PFSK-1 (cell line): ENCODE measurements around the gene MRTFB.

ENCODE experiments used
- FOXP2 ChIP-seq: optimal IDR thresholded peaks from 2 replicates; pipeline ENCODE3; 2011; ENCODE audit warnings: borderline replicate concordance, control low read depth, inconsistent platforms; ENCODE audit not compliant: insufficient read depth; ENCODE audit errors: extremely low read length, extremely low read depth
- POLR2AphosphoS5 ChIP-seq: IDR thresholded peaks from 2 replicates; pipeline ENCODE4 v1.6.1; 2012; ENCODE audit warnings: low read depth, mild to moderate bottlenecking, control low read depth, low read length, moderate library complexity
- SIN3A ChIP-seq: IDR thresholded peaks from 2 replicates; pipeline ENCODE4 v1.6.1; 2012; ENCODE audit warnings: mild to moderate bottlenecking, low read length, moderate library complexity, borderline replicate concordance; ENCODE audit not compliant: insufficient read depth
- TAF1 ChIP-seq: IDR thresholded peaks from 2 replicates; pipeline ENCODE4 v1.6.1; 2012; ENCODE audit warnings: low read length, control low read depth, borderline replicate concordance; ENCODE audit not compliant: insufficient read depth
- TF ChIP-seq, protein P1 (sequence below), 2 experiments: IDR thresholded peaks; 2 replicates each; pipeline versions ENCODE4 v1.6.1 to v1.8.0; 2011 to 2012; ENCODE audit warnings: low read depth in 2 of 2, low read length in 2 of 2, control low read depth in 1 of 2, inconsistent platforms in 1 of 2, mild to moderate bottlenecking in 1 of 2, moderate library complexity in 1 of 2; ENCODE audit not compliant: insufficient read depth in 1 of 2

DNA sequence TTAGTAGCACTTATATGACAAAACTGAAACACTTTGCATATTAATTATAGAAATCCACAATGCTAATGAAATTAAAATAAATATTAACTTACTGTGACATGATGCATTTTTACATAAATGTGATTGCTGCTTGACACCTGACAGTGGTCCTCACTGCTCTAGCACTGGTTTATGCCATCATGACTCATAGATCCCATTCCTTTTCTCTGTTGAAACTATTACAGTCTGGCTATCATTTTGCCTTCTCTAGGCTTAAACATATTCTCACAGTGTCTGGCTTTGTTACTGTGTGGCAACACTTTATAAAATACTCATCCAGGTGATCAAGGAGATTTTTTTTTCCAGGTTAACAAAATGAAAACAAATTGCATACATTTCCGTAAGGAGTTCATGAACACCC lies 108.0 kb downstream of the MRTFB start:
- TF ChIP-seq SIN3A (no peak), TAF1 (no peak), POLR2AphosphoS5 (no peak), FOXP2 (no peak)
- TF ChIP-seq, protein P1, sequence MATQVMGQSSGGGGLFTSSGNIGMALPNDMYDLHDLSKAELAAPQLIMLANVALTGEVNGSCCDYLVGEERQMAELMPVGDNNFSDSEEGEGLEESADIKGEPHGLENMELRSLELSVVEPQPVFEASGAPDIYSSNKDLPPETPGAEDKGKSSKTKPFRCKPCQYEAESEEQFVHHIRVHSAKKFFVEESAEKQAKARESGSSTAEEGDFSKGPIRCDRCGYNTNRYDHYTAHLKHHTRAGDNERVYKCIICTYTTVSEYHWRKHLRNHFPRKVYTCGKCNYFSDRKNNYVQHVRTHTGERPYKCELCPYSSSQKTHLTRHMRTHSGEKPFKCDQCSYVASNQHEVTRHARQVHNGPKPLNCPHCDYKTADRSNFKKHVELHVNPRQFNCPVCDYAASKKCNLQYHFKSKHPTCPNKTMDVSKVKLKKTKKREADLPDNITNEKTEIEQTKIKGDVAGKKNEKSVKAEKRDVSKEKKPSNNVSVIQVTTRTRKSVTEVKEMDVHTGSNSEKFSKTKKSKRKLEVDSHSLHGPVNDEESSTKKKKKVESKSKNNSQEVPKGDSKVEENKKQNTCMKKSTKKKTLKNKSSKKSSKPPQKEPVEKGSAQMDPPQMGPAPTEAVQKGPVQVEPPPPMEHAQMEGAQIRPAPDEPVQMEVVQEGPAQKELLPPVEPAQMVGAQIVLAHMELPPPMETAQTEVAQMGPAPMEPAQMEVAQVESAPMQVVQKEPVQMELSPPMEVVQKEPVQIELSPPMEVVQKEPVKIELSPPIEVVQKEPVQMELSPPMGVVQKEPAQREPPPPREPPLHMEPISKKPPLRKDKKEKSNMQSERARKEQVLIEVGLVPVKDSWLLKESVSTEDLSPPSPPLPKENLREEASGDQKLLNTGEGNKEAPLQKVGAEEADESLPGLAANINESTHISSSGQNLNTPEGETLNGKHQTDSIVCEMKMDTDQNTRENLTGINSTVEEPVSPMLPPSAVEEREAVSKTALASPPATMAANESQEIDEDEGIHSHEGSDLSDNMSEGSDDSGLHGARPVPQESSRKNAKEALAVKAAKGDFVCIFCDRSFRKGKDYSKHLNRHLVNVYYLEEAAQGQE (IDR thresholded peaks at IDR 0.05; ENCODE audit: insufficient read depth in 1 of 2, low read depth in 2 of 2, low read length in 2 of 2), result no peak
